Activated T-cell treated with anti-CD3 and anti-CD28 coated beads for 4 hours (primary cell): ENCODE data around the gene RNPEPL1.

Source experiments
- DNase-seq: peaks from one replicate; pipeline ENCODE4 v3.0.0-alpha.2; 2020

Gene RNPEPL1

GRCh38 chr2:240628507-240628807 lies 60.2 kb downstream of the RNPEPL1 start:
- no peak for DNase-seq

- no peak for DNase-seq
These were observed 60.7 kb downstream of the RNPEPL1 start for GRCh38 chr2:240628808-240629618.

- DNase-seq = no peak
These were observed 61.3 kb downstream of the RNPEPL1 start for GRCh38 chr2:240629619-240629967.

- DNase-seq = no peak
These were observed 61.9 kb downstream of the RNPEPL1 start for GRCh38 chr2:240629968-240630770.
